Thoracic aorta (tissue), 2 donors: ENCODE results near the gene EPB41. TPM values are rescaled to one million over a fixed set of nuclear protein-coding genes. Genes with fewer than 3 reads are reported as not detected.
A peak's percentile ranks its signal among the peaks of the same experiment; 100 is the strongest.

ENCODE experiments used
- ATAC-seq: fragments of 150-250 bp; one replicate; pipeline ENCODE4 v1.8.0; 2017; ENCODE audit warnings: low read depth; ENCODE audit not compliant: insufficient number of reproducible peaks, low FRiP score
- DNase-seq: peaks from one replicate; pipeline ENCODE4 v3.0.0-alpha.2; 2020; ENCODE audit warnings: low spot score
- H3K27ac ChIP-seq, 2 donors: fragments of 200-600 bp; sonication (generic); 1 replicate in 1 of 2; 2 replicates in 1 of 2; pipeline ENCODE4 v1.5.1; 2016; ENCODE audit warnings: mild to moderate bottlenecking in 2 of 2, moderate library complexity in 2 of 2
- H3K27me3 ChIP-seq: fragments of 200-600 bp; sonication (generic); replicated peaks from 2 replicates; pipeline ENCODE4 v1.6.0; 2016; ENCODE audit warnings: mild to moderate bottlenecking; ENCODE audit not compliant: insufficient read depth
- H3K36me3 ChIP-seq: fragments of 200-600 bp; sonication (generic); one replicate; pipeline ENCODE4 v1.5.1; 2016
- H3K4me1 ChIP-seq, 2 donors: fragments of 200-600 bp; sonication (generic); 1 replicate in 1 of 2; 2 replicates in 1 of 2; pipeline versions ENCODE4 v1.5.1 to v1.6.0; 2016; ENCODE audit warnings: low read depth in 2 of 2, mild to moderate bottlenecking in 1 of 2; ENCODE audit not compliant: control insufficient read depth in 1 of 2
- H3K4me3 ChIP-seq: fragments of 200-600 bp; sonication (generic); 2 replicates; pipeline ENCODE4 v1.5.1; 2016; ENCODE audit warnings: mild to moderate bottlenecking
- H3K9me3 ChIP-seq: fragments of 200-600 bp; sonication (generic); 2 replicates; pipeline ENCODE4 v1.5.1; 2016
- CTCF ChIP-seq: fragments of 200-600 bp; sonication (generic); IDR thresholded peaks from one replicate; pipeline ENCODE4 v1.5.1; 2019; ENCODE audit warnings: antibody characterized with exemption
- total RNA-seq, 2 donors: library from RNA; depleted of rRNA; stranded (reverse); fragments of >200 nt; gene quantifications; one replicate each; pipeline versions ENCODE4 v1.1.0 to v1.2.3, GENCODE V29; 2016

The EPB41 gene
- total RNA-seq, 2 donors from 2014 or later = 26.7 to 37.8 TPM

- ATAC-seq = peak; percentile 66
- Histone ChIP-seq H3K27ac (peak overlapping the region; percentile 100), H3K36me3 (no peaks in the 10 kb centered on the region), H3K9me3 (no peaks in the 10 kb centered on the region), H3K4me1 (peaks cover 10 to 42% of the 10 kb centered on the region in 2 donors), H3K27me3 (no peaks in the 10 kb centered on the region), H3K4me3 (peak overlapping the region; percentile 97)
- peak; percentile 96 for TF ChIP-seq CTCF
- no peak for DNase-seq
Observed at GRCh38 chr1:29124366-29125236, 210.2 kb downstream of the EPB41 start.

GRCh38 chr1:29125237-29125641 is 210.9 kb downstream of the EPB41 start:
- H3K4me1 ChIP-seq = peaks cover 6 to 35% of the 10 kb centered on the region in 2 donors
- no peak for DNase-seq
- no peak for TF ChIP-seq CTCF
- H3K27me3 ChIP-seq = no peaks in the 10 kb centered on the region
- no peaks in the 10 kb centered on the region for H3K36me3 ChIP-seq
- H3K9me3 ChIP-seq = no peaks in the 10 kb centered on the region
- H3K27ac ChIP-seq = peak overlapping the region; percentile 100
- ATAC-seq = no peak
- H3K4me3 ChIP-seq = peak overlapping the region; percentile 97

- TF ChIP-seq CTCF = no peak
- DNase-seq (no peak), ATAC-seq (no peak)
- Histone ChIP-seq H3K27ac (peak overlapping the region; percentile 100), H3K27me3 (no peaks in the 10 kb centered on the region), H3K9me3 (no peaks in the 10 kb centered on the region), H3K36me3 (no peaks in the 10 kb centered on the region), H3K4me3 (no peak overlapping the region), H3K4me1 (peaks cover 3 to 30% of the 10 kb centered on the region in 2 donors)
Observed at GRCh38 chr1:29125788-29126187, 211.4 kb downstream of the EPB41 start.

GRCh38 chr1:29126198-29126597 is 211.8 kb downstream of the EPB41 start:
- Histone ChIP-seq H3K9me3 (no peaks in the 10 kb centered on the region), H3K36me3 (no peaks in the 10 kb centered on the region), H3K4me3 (no peak overlapping the region), H3K27me3 (no peaks in the 10 kb centered on the region), H3K4me1 (peaks cover 3 to 26% of the 10 kb centered on the region in 2 donors), H3K27ac (no peak overlapping the region)
- DNase-seq = no peak
- no peak for ATAC-seq
- no peak for TF ChIP-seq CTCF

- no peak for ATAC-seq
- Histone ChIP-seq H3K9me3 (no peaks in the 10 kb centered on the region), H3K4me3 (no peak overlapping the region), H3K4me1 (peaks cover 3 to 17% of the 10 kb centered on the region in 2 donors), H3K36me3 (no peaks in the 10 kb centered on the region), H3K27me3 (no peaks in the 10 kb centered on the region), H3K27ac (no peak overlapping the region)
- TF ChIP-seq CTCF = no peak
- DNase-seq = no peak
Observed at GRCh38 chr1:29128739-29129138, 214.4 kb downstream of the EPB41 start.
